Activated naive CD4-positive, alpha-beta T cell treated with anti-CD3 and anti-CD28 coated beads, Interleukin-2, amount 50 U/mL, for 16 hours (primary cell): ENCODE data around the gene PCSK2.

Experiments used
- DNase-seq: peaks from one replicate; pipeline ENCODE4 v3.0.0-alpha.2; 2020

PCSK2 gene

DNA sequence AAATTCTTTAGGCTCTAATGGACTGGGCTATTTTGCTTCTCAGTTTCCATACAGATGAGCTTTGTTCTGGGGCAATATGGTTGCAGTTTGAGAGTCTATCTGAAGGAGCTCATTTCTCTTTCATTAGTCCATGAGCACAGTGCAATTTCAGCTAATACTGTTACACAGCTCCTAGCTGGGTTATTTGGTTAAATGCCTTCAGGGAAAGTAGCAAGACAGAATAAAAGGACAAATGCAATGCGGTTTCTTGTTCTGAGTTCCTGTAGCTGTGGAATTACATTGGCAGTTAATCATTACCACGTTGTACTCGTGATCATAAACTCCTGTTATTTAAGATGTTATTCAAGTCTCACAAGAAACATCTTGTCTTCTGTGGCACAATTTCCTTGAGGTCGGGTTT, 176.6 kb downstream of the PCSK2 start:
- no peak for DNase-seq

DNA sequence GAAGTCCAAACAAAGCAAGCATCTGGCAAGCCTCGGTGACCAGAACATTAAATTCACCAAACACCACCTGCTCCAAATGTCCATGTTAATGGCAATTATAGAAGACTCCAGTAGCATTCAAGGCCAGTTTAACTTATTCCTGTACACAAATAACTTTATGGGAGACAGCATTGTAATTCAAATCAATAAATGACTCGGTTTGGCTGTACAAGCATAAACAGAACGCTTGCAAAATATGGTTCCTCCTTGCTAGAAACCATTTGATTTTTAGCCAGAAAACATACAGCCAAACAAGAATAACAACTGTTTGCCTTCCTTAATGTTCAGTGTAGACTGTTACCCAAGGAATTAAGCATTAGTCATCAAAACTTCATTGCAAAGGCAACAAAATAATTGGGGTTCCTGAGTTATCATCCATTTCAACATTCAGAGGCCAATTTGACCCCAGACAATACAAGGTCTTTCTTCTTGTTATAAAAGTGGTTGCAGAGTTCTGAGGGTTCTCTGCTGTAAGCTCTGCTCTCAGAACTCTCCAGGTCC, 179.3 kb downstream of the PCSK2 start:
- DNase-seq: no peak

DNA sequence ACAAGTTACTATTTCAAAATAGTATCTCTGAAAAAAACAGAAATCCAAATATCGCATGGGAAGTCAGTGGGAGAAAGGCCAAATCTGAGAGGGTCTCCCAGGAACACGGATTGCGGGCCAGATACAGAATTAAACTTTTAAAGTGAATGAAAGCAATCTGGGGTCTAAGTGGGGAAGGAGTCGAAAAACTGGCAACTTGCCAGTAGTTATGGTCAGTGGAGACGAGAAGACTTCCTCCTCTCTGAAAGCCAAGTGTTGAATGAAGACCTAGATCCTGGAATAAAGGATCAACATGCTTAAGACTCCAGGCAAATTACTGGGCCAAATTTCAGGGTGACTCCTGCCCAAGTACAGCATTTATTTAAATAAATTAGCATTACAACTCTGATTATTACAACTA, 180.7 kb downstream of the PCSK2 start:
- DNase-seq: no peak

DNA sequence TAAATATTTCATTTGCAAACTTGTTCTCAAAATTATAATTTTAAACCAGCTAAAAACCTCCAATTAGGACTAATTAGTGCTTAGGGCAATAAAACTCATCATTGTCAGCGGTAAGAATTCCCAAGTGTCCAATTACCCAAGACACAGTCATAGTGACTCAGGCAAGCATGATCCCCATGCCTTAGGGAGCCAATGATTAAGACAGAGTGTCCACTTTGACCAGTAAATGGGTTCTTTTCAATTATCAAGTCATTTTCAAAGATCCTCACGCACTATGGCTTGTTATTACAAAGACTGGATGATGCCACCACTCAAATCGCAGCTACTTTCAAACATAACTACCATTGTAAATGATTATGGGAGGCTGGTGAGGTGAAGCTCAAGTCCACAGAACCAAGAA, 190.4 kb downstream of the PCSK2 start:
- DNase-seq: no peak

DNA sequence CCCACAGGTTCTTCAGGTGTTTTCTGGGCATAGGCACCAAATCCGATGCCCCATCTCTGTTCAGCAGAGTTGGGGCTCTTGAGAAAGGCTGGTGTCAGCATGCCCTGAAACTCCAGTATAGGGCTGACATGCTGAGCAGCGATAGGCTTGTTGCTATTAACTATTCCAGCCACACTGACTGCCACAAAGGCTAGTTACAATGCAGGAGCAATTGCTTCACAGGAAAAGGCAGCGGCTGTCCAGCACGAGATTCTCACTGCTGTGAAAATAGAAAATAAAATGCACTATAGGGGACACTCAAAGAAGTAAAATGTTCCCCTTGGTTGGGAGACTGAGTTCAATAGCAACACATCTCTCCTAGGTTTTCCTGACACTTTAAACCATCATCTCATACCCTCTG, 191.9 kb downstream of the PCSK2 start:
- no peak for DNase-seq

DNA sequence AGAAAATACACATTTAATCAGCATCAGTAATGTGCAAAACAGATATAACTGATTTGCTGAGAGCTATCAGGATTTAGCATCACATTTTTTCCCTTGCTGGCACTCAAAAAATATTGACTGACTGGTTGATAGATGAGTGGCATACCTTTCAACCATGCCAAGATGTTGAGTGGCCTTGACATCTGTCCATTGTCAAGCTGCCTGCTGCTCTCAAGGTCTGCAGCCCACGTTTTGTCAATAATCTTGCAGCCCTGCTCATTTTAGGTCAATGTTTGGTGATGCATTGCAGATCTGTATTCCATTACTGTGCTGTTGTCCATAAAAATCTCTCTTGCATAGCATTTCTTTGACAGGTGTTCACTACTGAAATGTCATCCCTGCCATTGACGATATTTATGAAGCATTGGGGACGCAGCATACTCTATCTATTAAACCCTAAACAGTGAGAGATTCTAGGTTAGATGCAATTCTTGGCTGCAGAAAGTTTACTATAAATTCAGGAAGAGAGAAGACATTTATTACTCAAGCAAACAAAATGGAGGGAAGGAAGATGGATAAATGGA, 192.7 kb downstream of the PCSK2 start:
- no peak for DNase-seq

DNA sequence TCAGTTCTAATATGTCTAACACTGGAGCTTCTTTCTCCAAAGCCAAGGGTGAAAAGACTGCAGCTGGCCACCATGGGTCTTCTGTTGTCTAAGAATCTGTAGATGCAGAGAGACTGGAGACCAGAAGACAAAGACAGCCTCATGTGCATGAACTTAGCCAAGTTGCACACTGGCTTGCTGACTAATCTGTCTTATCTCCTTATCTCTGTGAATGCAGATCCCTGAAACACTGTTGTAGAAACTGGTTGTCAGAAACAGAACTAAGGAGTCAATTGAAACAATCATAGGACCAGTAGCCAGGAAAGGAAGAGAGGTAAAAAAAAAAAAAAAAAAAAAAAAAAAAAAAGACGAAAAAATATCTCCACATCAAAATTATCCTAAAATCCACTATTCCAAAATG, 194.7 kb downstream of the PCSK2 start:
- DNase-seq: no peak

DNA sequence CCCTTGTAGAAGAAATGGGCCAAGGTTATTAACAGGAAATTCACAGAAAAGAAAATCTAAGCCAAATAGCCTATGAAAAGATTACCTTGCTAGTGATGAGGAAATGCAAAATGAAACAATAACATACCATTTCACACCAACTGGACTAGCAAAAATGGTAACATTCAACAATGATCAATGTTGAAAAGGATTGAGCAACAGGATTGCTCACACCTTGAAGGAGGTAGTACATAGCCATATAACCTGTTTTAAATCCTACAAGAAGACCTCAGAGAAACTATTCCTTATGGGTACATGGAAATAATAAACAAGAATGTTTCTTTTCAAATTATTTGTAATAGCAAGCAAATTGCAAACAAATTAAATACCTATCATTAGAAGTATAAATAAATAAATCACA, 196.9 kb downstream of the PCSK2 start:
- DNase-seq: no peak

DNA sequence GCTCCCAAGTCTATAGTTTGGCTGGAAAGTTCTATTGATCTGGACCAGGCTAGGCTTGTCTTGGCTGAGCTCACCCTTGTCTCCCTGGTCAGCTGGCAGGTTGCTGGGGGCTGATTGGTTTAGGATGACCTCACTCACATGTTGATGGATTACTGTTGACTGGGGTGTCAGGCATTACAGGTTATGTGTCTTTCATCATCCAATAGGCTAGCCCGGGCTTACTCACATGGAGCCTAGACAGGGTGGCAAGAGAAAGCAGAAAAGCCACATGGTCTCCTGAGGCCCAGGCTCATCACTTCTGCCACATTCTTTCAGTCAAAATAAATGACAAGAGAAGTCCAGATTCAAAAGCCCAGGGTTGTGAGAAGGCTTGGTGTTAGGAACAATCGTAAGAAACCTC, 200.8 kb downstream of the PCSK2 start:
- no peak for DNase-seq

DNA sequence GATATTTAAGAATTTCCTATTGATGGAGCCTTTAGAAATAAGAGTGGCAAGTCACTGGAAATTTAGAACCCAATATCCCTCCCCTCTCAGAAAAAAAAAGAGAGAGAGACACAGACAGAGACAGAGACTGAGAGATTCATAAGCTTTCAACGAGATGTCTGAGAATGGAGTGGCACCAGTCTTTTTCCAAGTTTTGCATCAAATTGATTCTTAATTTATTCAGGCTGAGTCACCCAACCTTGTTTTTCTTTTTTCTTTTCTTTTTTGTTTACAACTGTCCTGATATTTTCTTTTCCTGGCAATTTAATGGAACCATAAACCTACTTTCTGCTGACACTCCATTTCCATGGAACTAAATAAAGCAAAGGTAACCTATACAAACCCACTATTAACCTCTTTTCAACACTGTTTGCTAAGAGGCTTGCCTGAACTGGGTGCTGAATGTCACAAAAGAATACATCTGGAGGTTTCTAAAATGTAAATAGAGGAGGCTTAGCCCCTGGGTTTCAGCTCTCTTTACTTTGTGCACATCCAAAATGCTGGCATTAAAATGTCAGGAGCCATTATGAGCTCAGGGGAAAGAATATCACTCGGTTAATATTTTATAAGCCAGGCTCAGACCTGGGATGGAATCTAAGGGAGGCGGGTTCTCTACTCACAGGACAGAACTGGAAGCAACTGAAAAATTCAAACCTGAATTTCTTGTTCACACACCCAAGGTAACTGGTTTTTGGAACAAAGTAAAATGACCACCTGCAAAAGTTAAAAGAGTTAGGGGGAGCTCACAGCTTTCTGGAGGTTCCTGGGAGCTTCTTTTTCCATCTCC, 203.5 kb downstream of the PCSK2 start:
- DNase-seq: no peak

DNA sequence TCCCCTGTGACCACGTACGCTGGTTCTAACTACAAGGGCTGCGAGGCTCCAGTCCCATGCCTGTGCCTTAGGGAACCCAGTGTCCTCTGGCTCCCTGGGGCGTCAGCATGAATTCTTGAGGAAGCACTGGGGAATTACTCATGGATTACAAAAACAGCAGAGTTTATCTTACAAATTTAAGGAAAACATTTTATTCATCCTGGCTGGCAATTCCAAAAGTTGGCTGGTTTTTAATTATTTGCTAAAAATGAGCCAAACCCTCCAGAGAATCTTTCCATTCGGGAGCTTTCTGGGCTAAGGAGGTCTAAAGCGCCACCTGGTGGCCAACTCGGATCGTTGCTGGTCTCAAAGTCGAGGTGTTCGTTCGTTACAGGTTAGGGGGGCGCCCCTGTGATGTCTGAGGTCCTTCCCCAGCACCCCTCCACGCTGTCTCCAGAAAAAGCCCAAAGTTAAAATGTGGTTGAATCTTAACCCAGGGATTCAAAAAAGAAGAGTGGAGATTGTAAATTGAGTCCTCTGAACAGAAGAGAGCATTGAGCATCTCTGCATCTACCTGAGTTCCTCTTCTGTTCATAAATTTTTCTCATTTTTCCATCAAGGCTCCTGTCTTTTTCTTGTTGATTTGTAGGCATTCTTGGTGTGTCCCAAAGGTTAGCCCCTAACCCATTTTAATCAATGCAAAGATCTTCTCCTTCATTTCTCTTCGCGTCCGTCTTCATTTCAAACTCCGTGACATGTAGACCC, 205.0 kb downstream of the PCSK2 start:
- DNase-seq: peak; percentile 31

DNA sequence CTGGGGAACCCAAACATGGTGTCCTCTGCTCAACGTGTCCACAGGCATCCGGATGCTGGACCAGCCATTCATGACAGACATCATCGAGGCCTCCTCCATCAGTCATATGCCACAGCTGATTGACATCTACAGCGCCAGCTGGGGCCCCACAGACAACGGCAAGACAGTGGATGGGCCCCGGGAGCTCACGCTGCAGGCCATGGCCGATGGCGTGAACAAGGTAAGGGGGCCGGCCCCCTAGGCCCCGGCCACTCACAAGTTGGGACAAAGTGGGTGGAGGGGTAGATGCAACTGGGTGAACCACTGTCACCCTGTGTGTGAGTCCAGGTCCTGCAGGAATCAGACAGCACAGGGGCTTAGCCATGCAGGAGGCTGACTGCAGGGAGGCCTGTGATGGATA, 209.8 kb downstream of the PCSK2 start:
- DNase-seq: no peak

DNA sequence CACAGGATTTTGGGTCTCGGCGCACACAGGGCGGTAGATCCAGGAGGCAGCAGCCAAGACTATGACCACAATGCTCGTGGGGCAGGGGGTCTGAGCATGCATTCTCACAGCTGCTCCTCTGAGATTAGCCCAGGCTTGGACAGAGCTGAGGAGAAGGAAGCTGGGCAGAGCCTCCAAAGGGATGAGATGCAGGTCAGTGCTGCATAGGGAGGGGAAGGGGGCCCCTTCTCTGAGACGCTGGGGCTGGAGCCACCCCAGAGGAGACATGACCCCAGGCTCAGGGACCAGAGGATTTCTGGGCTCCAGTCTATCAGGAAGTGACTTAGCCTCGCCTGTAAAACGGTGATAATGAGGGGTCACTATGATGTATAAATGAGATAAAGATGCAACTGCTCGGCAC, 210.4 kb downstream of the PCSK2 start:
- no peak for DNase-seq

DNA sequence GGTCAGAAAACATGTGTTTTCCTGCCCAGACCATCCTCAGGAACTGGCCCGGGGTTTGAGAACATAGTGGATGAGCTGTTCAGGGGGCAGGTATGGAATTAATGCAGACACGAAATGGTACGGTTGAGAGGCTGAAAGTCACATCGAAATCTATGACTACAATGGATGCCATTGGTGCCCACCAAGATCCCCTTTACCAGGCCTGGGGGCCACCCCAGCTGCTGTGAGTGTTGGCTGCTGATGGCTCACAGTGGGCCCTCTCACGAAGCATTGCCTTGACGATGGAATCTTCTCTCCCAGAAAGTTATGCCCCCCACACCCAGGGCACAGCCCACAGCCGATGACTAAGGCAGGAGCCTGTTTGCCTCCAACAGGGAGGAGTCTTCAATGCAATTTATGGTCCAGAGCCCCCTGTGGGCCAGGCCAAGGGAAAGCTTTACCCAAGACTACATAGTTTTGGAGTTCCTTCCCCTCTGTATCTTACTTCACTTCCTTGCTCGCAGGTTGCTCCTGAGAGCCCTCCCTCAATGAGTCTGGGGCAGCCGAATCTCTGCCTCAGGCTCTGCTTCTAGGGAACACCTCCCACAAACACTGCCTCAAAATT, 211.7 kb downstream of the PCSK2 start:
- DNase-seq: no peak

DNA sequence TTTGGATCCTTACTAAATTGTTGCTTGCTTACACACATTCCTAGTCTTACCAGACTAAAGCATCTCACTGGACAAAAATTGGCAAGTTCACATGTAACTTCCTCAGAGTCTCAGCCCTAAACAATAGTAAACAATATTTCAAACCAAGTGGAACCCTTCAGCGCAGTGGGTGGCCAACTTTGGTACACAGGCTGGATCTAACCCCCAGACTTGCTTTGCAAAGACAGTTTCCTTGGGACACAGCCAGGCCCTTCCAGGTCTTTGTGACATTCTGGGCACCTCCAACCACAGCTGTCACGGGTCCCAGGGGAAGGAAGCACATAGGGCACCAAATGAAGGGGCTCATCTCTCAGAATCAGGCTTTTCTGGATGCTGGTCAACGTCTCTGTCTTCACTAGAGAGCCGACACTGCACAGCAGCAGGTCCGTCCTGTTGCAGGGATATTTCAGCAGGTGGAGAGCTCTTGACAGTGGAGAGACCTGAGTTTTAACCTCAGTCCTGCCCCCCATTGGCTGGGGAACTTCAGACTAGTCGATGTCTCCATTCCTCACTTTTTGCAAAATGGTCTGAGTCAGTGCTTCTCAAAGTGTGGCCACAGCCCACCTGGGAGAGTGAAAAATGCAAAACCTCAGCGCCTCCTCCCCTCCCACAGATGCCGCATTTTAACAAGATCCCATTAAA, 212.9 kb downstream of the PCSK2 start:
- no peak for DNase-seq

DNA sequence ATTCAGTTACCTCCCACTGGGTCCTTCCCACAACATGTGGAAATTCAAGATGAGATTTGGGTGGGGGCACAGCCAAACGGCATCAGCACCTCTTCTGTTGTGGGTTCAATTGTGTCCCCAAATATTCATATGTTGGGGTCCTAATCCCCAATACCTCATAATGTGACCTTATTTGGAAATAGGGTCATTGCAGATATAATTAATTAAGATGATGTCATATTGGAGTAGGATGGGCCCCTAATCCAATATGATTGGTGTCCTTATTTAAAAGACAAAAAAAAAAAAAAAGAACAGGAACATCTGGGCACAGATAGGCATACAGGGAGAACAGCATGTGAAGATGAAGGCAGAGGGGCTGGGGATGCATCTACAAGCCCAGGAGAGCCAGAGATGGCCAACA, 214.9 kb downstream of the PCSK2 start:
- no peak for DNase-seq

DNA sequence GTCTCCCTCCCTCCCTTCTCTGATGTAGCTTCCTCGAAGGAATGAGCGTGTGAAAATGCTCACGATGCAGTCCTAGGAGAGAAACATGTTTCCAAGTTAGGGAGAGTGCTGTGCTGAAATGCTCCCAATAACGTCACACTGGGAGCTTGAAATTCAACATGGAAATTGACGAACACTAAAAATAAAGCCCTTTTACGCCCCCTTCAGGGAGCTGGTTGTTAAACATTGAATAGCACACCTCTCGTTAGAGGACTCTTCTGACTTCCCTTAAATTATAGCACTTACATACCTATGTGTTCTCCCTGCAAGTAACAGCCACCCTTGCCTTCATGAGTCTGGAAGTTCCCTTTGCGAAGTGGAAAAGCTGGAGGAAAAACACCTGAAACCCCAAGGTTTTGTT, 215.7 kb downstream of the PCSK2 start:
- no peak for DNase-seq

DNA sequence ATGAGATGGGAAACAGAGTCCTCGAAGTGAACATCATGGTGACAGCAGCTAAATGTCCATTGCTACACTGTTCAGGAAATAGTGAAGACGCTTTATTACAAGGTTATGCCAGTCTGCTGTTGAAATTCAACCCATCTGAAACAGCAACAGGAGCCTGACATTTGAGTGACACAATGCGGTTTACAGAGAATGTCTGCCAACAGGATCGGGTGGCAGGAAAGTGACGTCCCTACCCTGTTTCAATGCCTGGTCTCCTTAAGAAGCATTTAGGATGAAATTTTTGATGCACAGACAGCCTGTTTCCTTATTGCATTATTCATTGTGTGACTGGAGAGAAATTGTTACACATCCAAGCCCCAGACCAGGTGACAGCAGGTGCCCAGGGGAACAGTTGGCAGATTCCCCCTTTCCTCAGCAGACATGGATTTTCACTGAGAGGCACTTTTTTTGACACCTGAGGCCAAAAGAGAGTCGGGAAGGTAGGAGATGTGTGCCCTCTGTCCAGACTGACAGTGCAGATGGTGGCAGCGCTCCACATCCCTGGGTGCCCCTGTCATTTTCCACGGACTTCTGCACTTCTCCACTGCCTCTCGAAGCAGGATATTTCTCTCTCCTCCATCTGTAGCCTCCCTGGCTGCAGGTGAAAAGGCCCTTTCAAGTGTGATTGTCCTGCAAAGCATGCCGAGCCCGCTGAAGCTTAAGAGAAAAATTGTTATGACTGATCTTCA, 216.5 kb downstream of the PCSK2 start:
- no peak for DNase-seq

DNA sequence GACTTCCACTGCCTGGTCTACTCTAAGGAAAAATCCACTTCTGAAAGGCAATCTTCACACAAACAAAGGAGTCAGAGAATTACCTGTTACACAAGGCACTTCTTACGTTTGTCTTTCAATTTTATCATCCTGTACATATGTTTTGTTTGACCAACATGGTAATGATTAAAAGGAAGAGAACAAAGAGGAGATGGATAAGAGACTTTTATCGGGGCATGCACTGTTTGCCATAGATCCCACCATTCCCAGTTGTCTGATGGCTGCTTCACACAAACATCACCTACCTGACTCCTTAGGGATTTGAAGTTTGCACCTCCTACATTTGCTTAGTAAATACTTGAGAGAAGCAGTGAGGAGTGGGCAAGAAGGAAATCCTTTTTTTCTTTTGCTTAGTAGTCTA, 217.3 kb downstream of the PCSK2 start:
- DNase-seq: no peak

DNA sequence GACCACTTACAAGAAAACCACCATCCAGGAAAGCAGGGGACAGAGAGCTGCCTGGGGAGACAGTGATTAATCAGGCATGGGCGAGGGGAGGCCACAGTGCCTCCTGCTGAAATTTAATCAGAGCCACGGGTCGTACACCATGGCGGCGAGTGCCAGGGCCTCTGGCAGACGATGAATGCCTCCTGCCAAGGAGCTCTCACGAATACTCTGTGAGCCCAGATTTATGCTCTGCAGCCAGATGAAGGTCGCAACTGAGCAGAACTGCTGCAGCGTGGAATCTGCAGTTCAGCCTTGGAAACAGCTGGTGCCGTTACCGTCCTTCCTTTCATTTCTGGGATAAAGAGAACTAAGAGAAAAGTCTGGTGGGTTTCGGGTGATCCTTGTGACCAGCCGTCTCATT, 218.7 kb downstream of the PCSK2 start:
- no peak for DNase-seq

DNA sequence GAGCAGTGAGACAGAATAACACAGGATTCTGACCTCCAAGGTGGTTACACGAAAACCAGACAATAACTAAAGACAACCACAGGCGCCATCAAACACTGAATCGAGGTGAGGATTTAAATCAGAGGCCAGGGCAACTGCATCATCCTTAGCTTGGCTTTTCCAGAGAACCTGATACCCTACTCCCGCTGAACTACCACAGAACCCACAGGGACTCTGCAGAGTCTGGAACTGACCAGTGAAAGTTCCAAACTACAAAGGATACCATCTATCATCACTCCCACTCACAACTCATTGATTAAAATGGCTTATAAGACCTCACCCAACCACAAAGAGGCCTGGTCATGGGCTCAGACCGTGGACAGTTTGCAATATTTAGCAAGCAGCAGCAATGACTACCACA, 219.3 kb downstream of the PCSK2 start:
- DNase-seq: no peak

DNA sequence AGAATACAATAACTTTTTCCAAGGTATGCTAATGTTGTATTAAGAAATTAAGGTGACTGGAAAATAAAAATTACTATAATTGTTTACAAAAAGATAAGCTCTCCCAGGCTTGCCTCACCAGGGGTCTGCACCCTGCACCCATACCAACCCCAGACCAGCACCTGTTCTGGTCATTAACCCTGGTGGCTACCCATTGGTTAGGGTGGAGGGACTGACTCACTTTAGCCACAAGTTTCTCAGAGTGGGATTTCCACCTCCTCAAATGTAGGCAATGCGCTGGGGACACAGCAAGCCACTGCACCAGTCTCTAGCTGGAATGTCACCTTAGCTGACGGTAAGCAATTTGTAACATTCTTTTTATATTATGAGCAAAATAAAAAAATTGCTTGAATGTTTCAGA, 221.2 kb downstream of the PCSK2 start:
- no peak for DNase-seq
